CD4-positive, CD25-positive, alpha-beta regulatory T cell (primary cell): ENCODE data around the gene STARD3. TPM values are rescaled to one million over a fixed set of nuclear protein-coding genes. Genes with fewer than 3 reads are reported as not detected.

Experiments
- ATAC-seq, 2 donors: fragments of 150-1000 bp; cut with Tn5 transposase; one replicate each; pipeline ENCODE4 v1.10.0; 2021; ENCODE audit warnings: low read depth in 2 of 2, moderate number of reproducible peaks in 2 of 2, moderate library complexity in 1 of 2
- DNase-seq, 3 donors: peaks; one replicate each; pipeline versions ENCODE4 v3.0.0 to v3.0.0-alpha.2; 2012 to 2022; ENCODE audit warnings: mixed read lengths in 1 of 3
- H3K27ac ChIP-seq: one replicate; pipeline ENCODE4 v1.7.0; 2013; ENCODE audit warnings: mild to moderate bottlenecking, low read length; ENCODE audit not compliant: insufficient read depth, poor library complexity, severe bottlenecking
- H3K27me3 ChIP-seq: one replicate; pipeline ENCODE4 v1.7.0; 2013; ENCODE audit warnings: low read length; ENCODE audit not compliant: control insufficient read depth, insufficient read depth
- H3K36me3 ChIP-seq: one replicate; pipeline ENCODE4 v1.7.0; 2013; ENCODE audit warnings: mild to moderate bottlenecking, low read length, moderate library complexity; ENCODE audit not compliant: control insufficient read depth, insufficient read depth
- H3K4me1 ChIP-seq: 2 replicates; pipeline ENCODE4 v1.7.0; 2013; ENCODE audit warnings: mild to moderate bottlenecking, low read length; ENCODE audit not compliant: insufficient read depth, control insufficient read depth, poor library complexity, severe bottlenecking
- H3K4me3 ChIP-seq: one replicate; pipeline ENCODE4 v1.7.0; 2013; ENCODE audit warnings: low read depth, mild to moderate bottlenecking, low read length, moderate library complexity
- H3K9me3 ChIP-seq, 2 experiments: 1 replicate in 1 of 2; 2 replicates in 1 of 2; pipeline ENCODE4 v1.7.0; 2013; ENCODE audit warnings: low read length in 2 of 2, mild to moderate bottlenecking in 1 of 2, moderate library complexity in 1 of 2; ENCODE audit not compliant: control insufficient read depth in 2 of 2
- H3K27ac Mint-ChIP-seq, 3 donors: one replicate each; pipeline ENCODE4 v1.8.0; 2020 to 2022; ENCODE audit warnings: mild to moderate bottlenecking in 3 of 3, mixed read lengths in 3 of 3, moderate library complexity in 2 of 3
- H3K27me3 Mint-ChIP-seq: one replicate; pipeline ENCODE4 v1.8.0; 2022; ENCODE audit warnings: mild to moderate bottlenecking, mixed read lengths
- H3K36me3 Mint-ChIP-seq: one replicate; pipeline ENCODE4 v1.8.0; 2020; ENCODE audit warnings: mixed read lengths
- H3K4me1 Mint-ChIP-seq, 4 donors: one replicate each; pipeline ENCODE4 v1.8.0; 2020 to 2022; ENCODE audit warnings: mixed read lengths in 4 of 4, mild to moderate bottlenecking in 1 of 4
- H3K4me3 Mint-ChIP-seq, 4 donors: one replicate each; pipeline ENCODE4 v1.8.0; 2020 to 2022; ENCODE audit warnings: mild to moderate bottlenecking in 4 of 4, mixed read lengths in 4 of 4, moderate library complexity in 3 of 4
- H3K9me3 Mint-ChIP-seq, 7 donors: one replicate each; pipeline ENCODE4 v1.8.0; 2020 to 2022; ENCODE audit warnings: mixed read lengths in 7 of 7, mild to moderate bottlenecking in 3 of 7, moderate library complexity in 2 of 7
- polyA plus RNA-seq, 4 donors: library from polyadenylated mRNA; unstranded; fragments of 300-500 nt; fragmentation: Illumina TruSeq; gene quantifications; one replicate each; pipeline ENCODE4 v1.2.3, GENCODE V29; 2021
- total RNA-seq: library from RNA; stranded (reverse); gene quantifications from one replicate; pipeline ENCODE4 v1.2.3, GENCODE V29; 2022

Gene STARD3
- total and polyA plus RNA-seq, 5 donors from 2014 or later: 45.4 to 95.9 (median 46.7) TPM

- ATAC-seq: no peak
- H3K4me1 Mint-ChIP-seq: peaks cover 0 to 57% (median 32%) of the 10 kb centered on the region in 4 donors
- H3K4me3 ChIP-seq: no peak overlapping the region
- peaks cover 3% of the 10 kb centered on the region for H3K36me3 ChIP-seq
- H3K27me3 Mint-ChIP-seq: no peaks in the 10 kb centered on the region
- no peak overlapping the region for H3K27ac ChIP-seq
- H3K27me3 ChIP-seq: no peaks in the 10 kb centered on the region
- H3K9me3 Mint-ChIP-seq: no peaks in the 10 kb centered on the region
- H3K36me3 Mint-ChIP-seq: peaks cover 19% of the 10 kb centered on the region
- H3K4me1 ChIP-seq: peaks cover 4% of the 10 kb centered on the region
- no peak overlapping the region for H3K4me3 Mint-ChIP-seq
- no peaks in the 10 kb centered on the region for H3K9me3 ChIP-seq
- no peak for DNase-seq
- H3K27ac Mint-ChIP-seq: peak overlapping the region; percentile 63 to 78 (median 77)
Measured at GRCh38 chr17:39650121-39650579, 13.2 kb downstream of the STARD3 start.

DNA sequence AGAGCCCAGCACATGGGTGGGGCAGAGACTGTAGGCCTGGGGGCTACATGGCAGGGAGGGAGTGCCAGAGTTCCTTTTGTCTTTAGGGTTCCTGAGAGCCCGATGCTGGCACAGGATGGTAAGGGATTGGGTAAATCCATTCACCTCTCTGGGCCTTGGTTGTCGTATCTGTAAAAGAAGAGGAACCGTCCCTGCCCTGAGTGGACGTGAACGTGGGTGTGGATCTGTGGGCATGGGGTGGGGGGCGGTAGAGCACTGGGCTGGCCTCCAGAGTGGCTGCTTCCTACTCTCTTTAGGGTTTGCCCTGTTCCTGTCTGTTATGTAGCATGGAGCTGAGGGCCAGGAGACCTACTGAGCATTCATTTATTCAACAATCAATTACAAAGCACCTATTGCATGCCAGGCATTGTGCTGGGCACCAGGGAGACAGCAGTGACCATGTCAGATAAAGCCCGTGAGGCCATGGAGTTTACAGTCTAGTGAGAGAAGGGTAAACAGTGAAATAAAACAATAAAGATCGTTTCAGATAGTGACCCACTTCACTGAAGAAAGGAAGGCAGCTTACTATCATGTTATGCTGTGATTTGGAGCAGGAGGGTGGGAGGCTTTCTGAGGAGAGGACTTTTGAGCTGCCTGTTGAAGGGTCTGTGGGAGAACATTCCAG, 15.1 kb downstream of the STARD3 start:
- Histone ChIP-seq H3K4me1 (peaks cover 4% of the 10 kb centered on the region), H3K36me3 (peaks cover 9% of the 10 kb centered on the region), H3K27me3 (no peaks in the 10 kb centered on the region), H3K4me3 (no peak overlapping the region), H3K27ac (no peak overlapping the region), H3K9me3 (no peaks in the 10 kb centered on the region)
- Mint-ChIP-seq H3K9me3 (no peaks in the 10 kb centered on the region), H3K36me3 (peaks cover 25% of the 10 kb centered on the region), H3K27me3 (no peaks in the 10 kb centered on the region), H3K4me1 (peaks cover 4 to 56% (median 35%) of the 10 kb centered on the region in 4 donors), H3K4me3 (no peak overlapping the region), H3K27ac (peak overlapping the region; percentile 39 to 68 (median 64))
- ATAC-seq (no peak), DNase-seq (no peak)

DNA sequence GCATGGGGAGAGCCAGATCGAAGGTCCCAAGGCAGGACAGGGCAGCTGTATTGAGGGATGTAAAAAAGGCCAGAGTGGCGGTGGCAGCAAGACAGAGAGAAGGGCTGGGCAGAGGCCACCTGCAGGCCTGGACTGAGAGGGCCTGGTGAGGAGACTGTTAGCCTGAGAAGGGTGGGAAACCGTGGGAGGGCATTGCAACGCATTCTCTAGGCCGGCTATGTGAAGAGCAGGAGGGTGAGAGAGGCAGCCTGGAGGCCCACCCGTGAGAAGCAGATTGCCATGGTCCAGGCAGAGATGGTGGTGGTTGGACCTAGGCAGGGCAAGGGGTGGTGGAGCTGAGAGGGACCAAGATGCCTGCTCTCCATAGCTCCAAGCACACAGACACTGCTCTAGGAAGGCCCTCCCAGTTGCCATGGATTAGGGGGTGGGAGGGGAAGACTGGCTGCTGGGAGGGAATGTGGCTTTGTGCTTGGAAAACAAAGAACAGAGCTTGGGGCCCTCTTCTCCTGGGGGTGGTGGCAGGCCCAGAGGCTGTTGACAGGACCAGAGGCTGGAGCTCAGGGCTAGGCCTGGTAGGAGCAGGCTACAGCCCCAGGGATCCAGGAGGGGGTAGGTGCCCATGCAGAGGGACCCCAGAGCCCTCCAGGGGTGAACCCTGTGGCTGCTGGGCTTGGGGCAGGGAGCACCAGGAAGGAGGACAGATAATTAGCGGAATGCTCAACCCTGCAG, 15.8 kb downstream of the STARD3 start:
- Histone ChIP-seq H3K4me3 (no peak overlapping the region), H3K36me3 (peaks cover 9% of the 10 kb centered on the region), H3K27me3 (no peaks in the 10 kb centered on the region), H3K27ac (no peak overlapping the region), H3K9me3 (no peaks in the 10 kb centered on the region), H3K4me1 (peaks cover 4% of the 10 kb centered on the region)
- Mint-ChIP-seq H3K27ac (peak overlapping the region; percentile 32 to 68 (median 39)), H3K4me3 (no peak overlapping the region), H3K27me3 (no peaks in the 10 kb centered on the region), H3K9me3 (no peaks in the 10 kb centered on the region), H3K36me3 (peaks cover 26% of the 10 kb centered on the region), H3K4me1 (peaks cover 4 to 53% (median 35%) of the 10 kb centered on the region in 4 donors)
- ATAC-seq (no peak), DNase-seq (no peak)

GRCh38 chr17:39653316-39653661, 16.3 kb downstream of the STARD3 start:
- Histone ChIP-seq H3K27ac (no peak overlapping the region), H3K4me1 (peaks cover 4% of the 10 kb centered on the region), H3K4me3 (no peak overlapping the region), H3K36me3 (peaks cover 13% of the 10 kb centered on the region), H3K9me3 (no peaks in the 10 kb centered on the region), H3K27me3 (no peaks in the 10 kb centered on the region)
- Mint-ChIP-seq H3K27me3 (no peaks in the 10 kb centered on the region), H3K4me1 (peaks cover 4 to 56% (median 35%) of the 10 kb centered on the region in 4 donors), H3K9me3 (no peaks in the 10 kb centered on the region), H3K27ac (peak overlapping the region in 2 of 3 donors; percentile 49 to 59), H3K4me3 (no peak overlapping the region), H3K36me3 (peaks cover 29% of the 10 kb centered on the region)
- DNase-seq: no peak
- no peak for ATAC-seq

- H3K9me3 Mint-ChIP-seq: no peaks in the 10 kb centered on the region
- H3K4me1 Mint-ChIP-seq: peaks cover 4 to 54% (median 35%) of the 10 kb centered on the region in 4 donors
- H3K27ac Mint-ChIP-seq: peak overlapping the region in 2 of 3 donors; percentile 49 to 59
- no peaks in the 10 kb centered on the region for H3K27me3 Mint-ChIP-seq
- H3K36me3 Mint-ChIP-seq: peaks cover 32% of the 10 kb centered on the region
- peak overlapping the region in 1 of 4 donors; percentile 57 for H3K4me3 Mint-ChIP-seq
- H3K4me1 ChIP-seq: peaks cover 4% of the 10 kb centered on the region
- H3K27me3 ChIP-seq: no peaks in the 10 kb centered on the region
- DNase-seq (peak; percentile 61 to 72 (median 70)), ATAC-seq (peak; percentile 75 to 81)
- H3K4me3 ChIP-seq: no peak overlapping the region
- no peak overlapping the region for H3K27ac ChIP-seq
- no peaks in the 10 kb centered on the region for H3K9me3 ChIP-seq
- peaks cover 16% of the 10 kb centered on the region for H3K36me3 ChIP-seq
Measured at GRCh38 chr17:39653662-39654331, 16.9 kb downstream of the STARD3 start.

GRCh38 chr17:39655105-39655504, 18.2 kb downstream of the STARD3 start:
- H3K4me1 Mint-ChIP-seq: peaks cover 4 to 49% (median 27%) of the 10 kb centered on the region in 4 donors
- peaks cover 25% of the 10 kb centered on the region for H3K36me3 Mint-ChIP-seq
- no peak for ATAC-seq
- H3K4me1 ChIP-seq: peaks cover 4% of the 10 kb centered on the region
- H3K4me3 ChIP-seq: no peak overlapping the region
- no peaks in the 10 kb centered on the region for H3K27me3 ChIP-seq
- no peak overlapping the region for H3K27ac ChIP-seq
- no peaks in the 10 kb centered on the region for H3K9me3 ChIP-seq
- H3K9me3 Mint-ChIP-seq: no peaks in the 10 kb centered on the region
- H3K27ac Mint-ChIP-seq: peak overlapping the region in 1 of 3 donors; percentile 83
- H3K27me3 Mint-ChIP-seq: no peaks in the 10 kb centered on the region
- peaks cover 26% of the 10 kb centered on the region for H3K36me3 ChIP-seq
- peak overlapping the region in 1 of 4 donors; percentile 10 for H3K4me3 Mint-ChIP-seq
- DNase-seq: no peak

GRCh38 chr17:39658346-39658745, 21.4 kb downstream of the STARD3 start:
- no peaks in the 10 kb centered on the region for H3K9me3 Mint-ChIP-seq
- peak overlapping the region in 1 of 3 donors; percentile 66 for H3K27ac Mint-ChIP-seq
- Histone ChIP-seq H3K4me3 (no peak overlapping the region), H3K4me1 (peaks cover 4% of the 10 kb centered on the region), H3K36me3 (peaks cover 46% of the 10 kb centered on the region), H3K27ac (no peak overlapping the region), H3K9me3 (no peaks in the 10 kb centered on the region), H3K27me3 (no peaks in the 10 kb centered on the region)
- H3K4me3 Mint-ChIP-seq: no peak overlapping the region
- peaks cover 31% of the 10 kb centered on the region for H3K36me3 Mint-ChIP-seq
- H3K27me3 Mint-ChIP-seq: no peaks in the 10 kb centered on the region
- H3K4me1 Mint-ChIP-seq: peaks cover 4 to 31% (median 14%) of the 10 kb centered on the region in 4 donors
- ATAC-seq: no peak
- DNase-seq: no peak
